ENCODE data around the gene FOXK1. TPM values are rescaled to one million over a fixed set of nuclear protein-coding genes. Genes with fewer than 3 reads are reported as not detected.
A peak's percentile ranks its signal among the peaks of the same experiment; 100 is the strongest.

The FOXK1 gene
- total and polyA plus RNA-seq, 8 donors: 3.9 to 20.6 (median 15.5) TPM

DNA sequence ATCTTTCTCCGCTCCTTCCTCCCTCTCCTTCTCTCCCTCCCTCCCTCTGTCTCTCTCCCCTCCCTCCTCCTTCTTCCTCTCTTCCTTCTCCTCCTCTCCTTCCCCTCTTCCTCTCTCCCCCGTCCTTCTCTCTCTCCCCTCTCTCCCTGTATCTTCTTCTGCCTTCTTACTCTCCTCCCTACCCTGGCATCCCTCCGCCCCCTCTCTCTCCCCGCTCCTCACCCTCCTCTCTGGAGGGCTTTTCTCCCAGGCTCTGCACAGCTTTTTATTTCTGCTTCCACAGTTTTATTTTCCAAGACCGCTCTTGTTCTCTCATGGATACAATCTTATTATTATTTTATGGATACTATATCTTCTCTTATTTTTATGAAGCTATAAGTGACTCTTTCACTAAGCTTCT is 125.9 kb downstream of the FOXK1 start:
- H3K27ac ChIP-seq: no peak overlapping the region
- intact Hi-C loops (cut with DNase I): loop anchor here in 1 of 3 donors (10.0 kb wide), 1 partner anchor 277 kb away; no protein-coding TSS in a partner anchor
- FAIRE-seq (no peak), ATAC-seq (no peak), DNase-seq (no peak)
- no peaks in the 10 kb centered on the region for H3K9me3 ChIP-seq
- WGBS, 2 donors: 60 to 76% methylated on average over 5 of the region's 5 CpGs
- no peaks in the 10 kb centered on the region for H3K4me1 ChIP-seq
- H3K4me3 ChIP-seq: no peak overlapping the region
- TF ChIP-seq, protein P1, sequence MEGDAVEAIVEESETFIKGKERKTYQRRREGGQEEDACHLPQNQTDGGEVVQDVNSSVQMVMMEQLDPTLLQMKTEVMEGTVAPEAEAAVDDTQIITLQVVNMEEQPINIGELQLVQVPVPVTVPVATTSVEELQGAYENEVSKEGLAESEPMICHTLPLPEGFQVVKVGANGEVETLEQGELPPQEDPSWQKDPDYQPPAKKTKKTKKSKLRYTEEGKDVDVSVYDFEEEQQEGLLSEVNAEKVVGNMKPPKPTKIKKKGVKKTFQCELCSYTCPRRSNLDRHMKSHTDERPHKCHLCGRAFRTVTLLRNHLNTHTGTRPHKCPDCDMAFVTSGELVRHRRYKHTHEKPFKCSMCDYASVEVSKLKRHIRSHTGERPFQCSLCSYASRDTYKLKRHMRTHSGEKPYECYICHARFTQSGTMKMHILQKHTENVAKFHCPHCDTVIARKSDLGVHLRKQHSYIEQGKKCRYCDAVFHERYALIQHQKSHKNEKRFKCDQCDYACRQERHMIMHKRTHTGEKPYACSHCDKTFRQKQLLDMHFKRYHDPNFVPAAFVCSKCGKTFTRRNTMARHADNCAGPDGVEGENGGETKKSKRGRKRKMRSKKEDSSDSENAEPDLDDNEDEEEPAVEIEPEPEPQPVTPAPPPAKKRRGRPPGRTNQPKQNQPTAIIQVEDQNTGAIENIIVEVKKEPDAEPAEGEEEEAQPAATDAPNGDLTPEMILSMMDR (IDR thresholded peaks at IDR 0.05): no peak
- no peaks in the 10 kb centered on the region for H3K36me3 ChIP-seq
- no peaks in the 10 kb centered on the region for H3K27me3 ChIP-seq

DNA sequence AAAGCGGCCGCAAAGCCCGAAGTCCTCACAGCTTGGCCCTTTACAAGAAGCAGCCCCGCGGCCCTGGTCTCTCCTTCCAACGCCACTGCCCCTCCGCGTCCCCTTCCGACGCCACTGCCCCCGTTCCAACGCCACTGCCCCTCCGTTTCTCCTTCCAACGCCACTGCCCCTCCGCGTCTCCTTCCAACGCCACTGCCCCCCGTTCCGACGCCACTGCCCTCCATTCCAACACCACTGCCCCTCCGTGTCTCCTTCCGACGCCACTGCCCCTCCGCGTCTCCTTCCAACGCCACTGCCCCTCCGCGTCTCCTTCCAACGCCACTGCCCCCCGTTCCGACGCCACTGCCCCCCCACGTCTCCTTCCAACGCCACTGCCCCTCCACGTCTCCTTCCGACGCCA is 126.5 kb downstream of the FOXK1 start:
- H3K4me1 ChIP-seq: no peaks in the 10 kb centered on the region
- no peak overlapping the region for H3K4me3 ChIP-seq
- H3K36me3 ChIP-seq: no peaks in the 10 kb centered on the region
- ATAC-seq (no peak), DNase-seq (no peak), FAIRE-seq (no peak)
- no peak overlapping the region for H3K27ac ChIP-seq
- H3K9me3 ChIP-seq: no peaks in the 10 kb centered on the region
- intact Hi-C loops (cut with DNase I): loop anchor here in 1 of 3 donors (10.0 kb wide), 1 partner anchor 276 kb away; no protein-coding TSS in a partner anchor
- WGBS, 2 donors: 74 to 88% methylated on average over 34 to 37 of the region's 37 CpGs
- TF ChIP-seq, protein P1 (IDR thresholded peaks at IDR 0.05): no peak
- H3K27me3 ChIP-seq: no peaks in the 10 kb centered on the region

DNA sequence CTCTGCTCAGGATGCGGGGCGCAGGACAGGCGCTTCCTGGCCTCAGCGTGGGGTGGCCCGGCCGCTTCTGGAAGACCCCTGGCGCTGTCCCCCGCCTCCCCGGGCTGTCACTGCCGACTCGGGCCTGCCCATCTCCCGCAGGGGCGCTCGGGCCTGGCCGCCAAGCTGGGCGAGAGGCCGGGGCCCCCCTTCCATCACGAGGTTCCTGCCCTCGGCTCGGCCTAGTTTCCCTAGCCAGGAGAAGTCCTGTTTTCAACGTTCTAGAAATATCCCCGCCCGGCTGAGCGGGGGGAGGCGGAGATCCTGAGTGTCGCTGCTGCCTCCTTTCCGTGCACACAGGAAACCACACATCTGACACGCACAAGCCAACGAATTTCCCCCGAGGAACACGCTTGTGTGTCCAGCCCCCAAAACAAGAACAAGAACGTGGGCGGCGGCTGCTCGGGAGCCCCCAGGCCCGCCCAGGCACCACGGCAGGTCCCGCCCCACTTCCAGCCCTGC is 127.0 kb downstream of the FOXK1 start:
- 74 to 82% methylated on average over 38 of the region's 38 CpGs for WGBS, 2 donors
- FAIRE-seq (no peak), DNase-seq (peak in 1 of 6 donors; percentile 65)

DNA sequence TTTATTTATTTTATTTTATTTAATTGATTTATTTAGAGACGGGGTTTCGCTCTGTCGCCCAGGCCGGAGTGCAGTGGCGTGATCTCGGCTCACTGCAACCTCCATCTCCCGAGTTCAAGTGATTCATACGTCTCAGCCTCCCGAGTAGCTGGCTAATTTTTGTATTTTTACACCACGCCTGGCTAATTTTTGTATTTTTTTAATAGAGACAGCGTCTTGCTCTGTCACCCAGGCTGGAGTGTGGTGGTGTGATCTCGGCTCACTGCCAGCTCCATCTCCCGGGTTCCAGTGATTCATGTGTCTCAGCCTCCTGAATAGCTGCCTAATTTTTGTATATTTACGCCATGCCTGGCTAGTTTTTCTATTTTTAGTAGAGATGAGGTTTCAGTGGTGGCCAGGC is 127.6 kb downstream of the FOXK1 start:
- no peaks in the 10 kb centered on the region for H3K36me3 ChIP-seq
- intact Hi-C loops (cut with DNase I): loop anchor here in 1 of 3 donors (10.0 kb wide), 1 partner anchor 275 kb away; no protein-coding TSS in a partner anchor
- 88 to 95% methylated on average over 14 of the region's 14 CpGs for WGBS, 2 donors
- DNase-seq (no peak), ATAC-seq (no peak), FAIRE-seq (no peak)
- no peak overlapping the region for H3K4me3 ChIP-seq
- no peaks in the 10 kb centered on the region for H3K9me3 ChIP-seq
- TF ChIP-seq, protein P1 (IDR thresholded peaks at IDR 0.05): no peak
- no peaks in the 10 kb centered on the region for H3K27me3 ChIP-seq
- H3K27ac ChIP-seq: no peak overlapping the region
- no peaks in the 10 kb centered on the region for H3K4me1 ChIP-seq

More for the DNA sequence above, 127.0 kb downstream of the FOXK1 start:
- Histone ChIP-seq H3K9me3 (no peaks in the 10 kb centered on the region), H3K4me3 (no peak overlapping the region), H3K4me1 (no peaks in the 10 kb centered on the region), H3K27ac (no peak overlapping the region), H3K27me3 (no peaks in the 10 kb centered on the region), H3K36me3 (no peaks in the 10 kb centered on the region)
- intact Hi-C loops (cut with DNase I): loop anchor here in 1 of 3 donors (10.0 kb wide), 1 partner anchor 276 kb away; no protein-coding TSS in a partner anchor
- peak in 1 of 4 donors; percentile 20 for ATAC-seq
- TF ChIP-seq, protein P1 (IDR thresholded peaks at IDR 0.05): no peak

DNA sequence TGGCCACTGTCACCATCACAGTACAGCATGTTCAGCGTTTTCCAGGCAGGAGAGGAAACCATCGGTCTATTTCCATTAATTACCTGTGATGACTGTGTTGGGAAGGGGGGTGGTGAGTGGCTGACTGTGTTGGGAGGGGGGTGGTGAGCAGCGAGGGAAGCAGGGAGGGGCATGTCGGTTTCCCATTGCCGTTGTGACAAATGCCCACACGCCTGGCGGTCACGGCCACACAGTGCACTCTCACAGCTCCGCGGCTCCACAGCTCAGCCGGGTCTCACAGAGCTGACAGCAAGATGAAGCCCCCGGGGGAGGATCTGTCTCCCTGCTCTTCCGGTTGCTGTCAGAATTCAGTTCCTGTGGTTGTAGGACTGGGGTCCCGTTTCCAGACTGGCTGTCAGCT is 132.3 kb downstream of the FOXK1 start:
- TF ChIP-seq, protein P1 (IDR thresholded peaks at IDR 0.05): no peak
- DNase-seq: no peak
- FAIRE-seq: no peak
- no peaks in the 10 kb centered on the region for H3K4me1 ChIP-seq
- WGBS, 2 donors: 52 to 63% methylated on average over 14 of the region's 14 CpGs
- H3K27ac ChIP-seq: no peak overlapping the region
- H3K4me3 ChIP-seq: no peak overlapping the region
- no peaks in the 10 kb centered on the region for H3K9me3 ChIP-seq
- H3K27me3 ChIP-seq: no peaks in the 10 kb centered on the region
- intact Hi-C loops (cut with DNase I): no loop called here
- H3K36me3 ChIP-seq: no peaks in the 10 kb centered on the region
- no peak for ATAC-seq
